Measurements from ENCODE around the gene SLC17A3.

The SLC17A3 gene

DNA sequence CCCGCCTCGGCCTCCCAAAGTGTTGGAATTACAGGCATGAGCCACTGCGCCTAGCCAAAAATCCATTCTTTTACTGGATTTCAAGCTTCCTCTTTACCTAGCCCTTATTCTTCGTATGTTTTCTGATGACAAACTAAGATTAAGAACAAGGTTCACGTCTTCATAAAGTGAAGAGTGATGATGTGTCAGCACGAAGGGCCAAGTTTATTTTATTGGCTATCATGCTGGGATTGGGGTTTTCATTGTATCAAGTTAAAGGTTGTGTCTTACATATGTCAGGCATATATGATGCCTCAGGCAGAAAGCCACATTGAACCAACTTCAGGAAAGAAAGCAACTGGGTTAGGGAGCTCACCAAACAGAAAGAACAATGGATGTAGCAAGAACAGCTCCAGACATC is 19.7 kb upstream of the SLC17A3 start:
- no peak overlapping the region for H3K27ac ChIP-seq
- CTCF ChIA-PET, result no interaction called here
- POLR2A ChIA-PET (ENCODE audit: low non-redundant PET), result no interaction called here
- no peak for DNase-seq (ENCODE audit: low spot score)
- TF ChIP-seq, protein P1, sequence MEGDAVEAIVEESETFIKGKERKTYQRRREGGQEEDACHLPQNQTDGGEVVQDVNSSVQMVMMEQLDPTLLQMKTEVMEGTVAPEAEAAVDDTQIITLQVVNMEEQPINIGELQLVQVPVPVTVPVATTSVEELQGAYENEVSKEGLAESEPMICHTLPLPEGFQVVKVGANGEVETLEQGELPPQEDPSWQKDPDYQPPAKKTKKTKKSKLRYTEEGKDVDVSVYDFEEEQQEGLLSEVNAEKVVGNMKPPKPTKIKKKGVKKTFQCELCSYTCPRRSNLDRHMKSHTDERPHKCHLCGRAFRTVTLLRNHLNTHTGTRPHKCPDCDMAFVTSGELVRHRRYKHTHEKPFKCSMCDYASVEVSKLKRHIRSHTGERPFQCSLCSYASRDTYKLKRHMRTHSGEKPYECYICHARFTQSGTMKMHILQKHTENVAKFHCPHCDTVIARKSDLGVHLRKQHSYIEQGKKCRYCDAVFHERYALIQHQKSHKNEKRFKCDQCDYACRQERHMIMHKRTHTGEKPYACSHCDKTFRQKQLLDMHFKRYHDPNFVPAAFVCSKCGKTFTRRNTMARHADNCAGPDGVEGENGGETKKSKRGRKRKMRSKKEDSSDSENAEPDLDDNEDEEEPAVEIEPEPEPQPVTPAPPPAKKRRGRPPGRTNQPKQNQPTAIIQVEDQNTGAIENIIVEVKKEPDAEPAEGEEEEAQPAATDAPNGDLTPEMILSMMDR (conservative IDR thresholded peaks at IDR 0.05; ENCODE audit: low read depth), result no peak

DNA sequence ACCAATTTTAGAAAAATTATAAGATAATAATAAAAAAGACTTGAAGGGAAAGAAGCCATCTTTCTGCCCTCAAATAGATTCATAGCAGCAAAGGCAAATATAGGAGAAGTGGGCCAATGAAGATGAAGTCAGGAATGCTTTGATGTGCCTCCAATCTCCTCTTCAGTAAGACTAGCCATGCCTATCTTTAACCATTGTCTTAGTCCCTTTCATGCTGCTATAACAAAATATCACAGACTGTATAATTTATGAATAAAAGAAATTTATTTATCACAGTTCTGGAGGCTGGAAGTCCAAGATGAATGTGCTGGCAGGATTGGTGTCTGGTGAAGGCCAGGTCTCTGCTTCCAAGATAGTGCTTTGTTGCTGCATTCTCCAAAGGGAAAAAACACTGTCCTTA is 18.8 kb upstream of the SLC17A3 start:
- POLR2A ChIA-PET (ENCODE audit: low non-redundant PET), result no interaction called here

DNA sequence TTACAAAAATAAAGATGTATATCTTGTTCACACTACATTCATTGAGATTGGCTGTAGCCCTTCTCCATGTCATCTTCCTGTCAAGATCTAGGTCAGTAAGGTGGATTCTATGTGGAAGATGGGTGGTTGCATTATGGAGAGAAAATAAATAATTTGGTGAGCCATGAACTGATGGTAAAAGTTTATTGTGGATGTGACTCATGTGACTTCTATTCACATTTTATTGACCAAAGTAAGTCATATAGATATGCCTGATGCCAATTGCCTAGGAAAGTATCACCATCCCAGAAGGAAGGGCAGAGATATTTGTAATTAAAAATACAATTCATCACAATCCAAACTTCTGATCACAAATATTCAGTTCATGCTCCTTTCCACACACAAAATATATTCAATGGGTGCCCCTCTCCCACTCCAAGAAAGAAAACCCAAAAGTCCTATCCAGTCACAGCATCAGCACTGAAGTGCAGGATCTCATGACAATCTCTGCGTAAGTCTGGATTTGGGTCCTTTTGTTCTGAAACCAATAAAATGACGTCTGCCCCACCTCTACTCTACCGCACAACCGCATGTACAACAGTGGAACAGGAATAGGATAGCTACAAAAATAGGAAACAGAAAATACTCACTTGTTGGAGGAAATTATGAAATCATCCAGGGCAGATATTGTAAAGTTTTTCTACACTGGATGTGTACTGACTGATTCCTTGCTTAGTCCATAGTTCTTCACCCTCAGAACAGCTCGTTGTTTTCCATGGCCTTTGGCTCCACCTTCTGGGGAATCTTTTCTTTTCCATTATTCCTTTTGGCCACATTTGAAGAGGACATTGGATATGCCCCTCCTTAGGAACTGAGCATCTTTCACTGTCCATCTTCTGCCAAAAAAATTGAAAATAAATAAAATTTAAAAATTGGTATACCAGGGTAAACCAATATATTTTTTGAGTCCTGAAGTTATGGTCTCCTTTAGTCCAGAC is 16.1 kb upstream of the SLC17A3 start:
- DNase-seq (ENCODE audit: low spot score), result peak; percentile 30
- POLR2A ChIA-PET (ENCODE audit: low non-redundant PET), result no interaction called here
- TF ChIP-seq, protein P1 (conservative IDR thresholded peaks at IDR 0.05; ENCODE audit: low read depth), result peak; percentile 46
- CTCF ChIA-PET, result interaction anchor here (0.5 to 0.9 kb wide), 9 partner anchors 9 to 862 kb away, joined by 3 to 7 read pairs (median 4); no protein-coding TSS in a partner anchor
- H3K27ac ChIP-seq, result no peak overlapping the region

More for the DNA sequence above, 18.8 kb upstream of the SLC17A3 start:
- CTCF ChIA-PET, result interaction anchor here (0.6 kb wide), 2 partner anchors 7 to 118 kb away, joined by 3 to 4 read pairs; no protein-coding TSS in a partner anchor
- TF ChIP-seq, protein P1 (conservative IDR thresholded peaks at IDR 0.05; ENCODE audit: low read depth), result no peak
- no peak for DNase-seq (ENCODE audit: low spot score)
- H3K27ac ChIP-seq, result no peak overlapping the region

DNA sequence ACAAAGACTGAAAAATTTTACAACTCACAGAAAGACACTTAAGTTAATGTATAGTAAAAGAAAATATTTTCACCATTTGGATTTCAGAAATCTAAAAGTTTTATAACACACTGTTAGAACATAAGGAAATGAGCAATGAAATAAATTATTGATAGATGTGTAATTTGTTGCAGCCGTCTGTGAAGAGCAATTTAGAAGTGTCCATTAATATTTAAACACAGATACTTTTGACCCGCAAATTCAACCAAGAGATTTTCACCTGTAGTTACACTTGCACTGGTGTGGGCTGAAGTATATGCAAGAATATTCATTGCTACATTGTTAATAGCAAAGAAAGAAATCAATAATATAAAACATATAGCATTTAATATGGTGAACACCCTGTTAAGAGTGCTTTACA is 14.6 kb upstream of the SLC17A3 start:
- ChIA-PET POLR2A (ENCODE audit: low non-redundant PET) (no interaction called here), CTCF (interaction anchor here (1.1 kb wide), 1 partner anchor 168 kb away, joined by 3 read pairs; no protein-coding TSS in a partner anchor)
- DNase-seq (ENCODE audit: low spot score), result no peak
- TF ChIP-seq, protein P1 (conservative IDR thresholded peaks at IDR 0.05; ENCODE audit: low read depth), result no peak
- no peak overlapping the region for H3K27ac ChIP-seq

DNA sequence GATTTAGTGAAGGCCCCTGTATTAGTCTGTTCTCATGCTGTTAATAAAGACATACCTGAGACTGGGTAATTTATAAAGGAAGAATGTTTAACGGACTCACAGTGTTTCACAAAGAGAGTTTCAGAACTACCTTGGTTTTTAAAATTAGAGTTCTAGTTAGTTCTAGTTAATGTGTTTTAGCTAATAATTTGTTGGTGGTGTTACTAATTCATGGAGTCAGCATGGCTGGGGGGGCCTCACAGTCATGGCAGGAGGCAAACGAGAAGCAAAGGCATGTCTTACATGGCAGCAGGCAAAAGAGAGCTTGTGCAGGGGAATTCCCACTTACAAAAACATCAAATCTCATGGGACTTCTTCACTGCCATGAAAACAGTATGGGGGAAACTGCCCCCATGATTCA is 12.0 kb upstream of the SLC17A3 start:
- TF ChIP-seq, protein P1 (conservative IDR thresholded peaks at IDR 0.05; ENCODE audit: low read depth), result no peak
- ChIA-PET CTCF (no interaction called here), POLR2A (ENCODE audit: low non-redundant PET) (no interaction called here)
- DNase-seq (ENCODE audit: low spot score), result no peak
- no peak overlapping the region for H3K27ac ChIP-seq

DNA sequence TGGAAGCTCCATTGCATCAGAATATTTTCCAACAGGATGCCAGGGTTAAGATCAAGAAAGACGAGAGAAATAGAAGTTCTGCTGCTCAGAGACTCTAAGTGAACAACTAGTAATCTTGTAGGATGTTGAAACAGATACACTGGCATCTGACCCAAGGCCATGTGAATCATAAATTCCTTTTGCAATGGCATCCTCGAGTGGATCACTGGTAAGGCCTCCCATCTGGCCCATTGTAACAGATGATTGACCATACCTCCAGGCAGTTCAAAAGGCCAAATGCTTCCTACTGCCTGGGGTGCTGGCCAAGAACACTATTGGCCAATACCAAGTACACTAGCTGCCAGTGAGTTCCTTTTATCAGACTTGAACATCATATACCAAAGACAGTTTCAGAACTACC is 9.9 kb upstream of the SLC17A3 start:
- DNase-seq (ENCODE audit: low spot score), result peak; percentile 63
- TF ChIP-seq, protein P1 (conservative IDR thresholded peaks at IDR 0.05; ENCODE audit: low read depth), result no peak
- CTCF ChIA-PET, result interaction anchor here (0.5 kb wide), 1 partner anchor 147 kb away, joined by 3 read pairs; no protein-coding TSS in a partner anchor
- no peak overlapping the region for H3K27ac ChIP-seq
- POLR2A ChIA-PET (ENCODE audit: low non-redundant PET), result no interaction called here
